Spleen (tissue), 11 donors: ENCODE measurements around the gene CACNA2D3. TPM values are rescaled to one million over a fixed set of nuclear protein-coding genes. Genes with fewer than 3 reads are reported as not detected.
A peak's percentile ranks its signal among the peaks of the same experiment; 100 is the strongest.

ENCODE experiments used
- DNase-seq: peaks from one replicate; pipeline ENCODE4 v3.0.0-alpha.2; 2020
- H3K27ac ChIP-seq, 8 donors: fragments of 200-600 bp; sonication (generic) in 7 of 8; 1 replicate in 4 of 8; 2 replicates in 4 of 8; pipeline versions ENCODE4 v1.5.0 to v1.8.0; 2016 to 2021; ENCODE audit warnings: inconsistent platforms in 4 of 8, mild to moderate bottlenecking in 4 of 8, moderate library complexity in 1 of 8
- H3K27me3 ChIP-seq, 7 donors: fragments of 200-600 bp; sonication (generic) in 6 of 7; replicated peaks in 1 of 7; 1 replicate in 4 of 7; 2 replicates in 3 of 7; pipeline versions ENCODE4 v1.5.0 to v1.8.0; 2016 to 2021; ENCODE audit warnings: inconsistent platforms in 3 of 7, mild to moderate bottlenecking in 1 of 7
- H3K36me3 ChIP-seq, 6 donors: fragments of 200-600 bp; sonication (generic) in 5 of 6; 1 replicate in 4 of 6; 2 replicates in 2 of 6; pipeline versions ENCODE4 v1.5.0 to v1.8.0; 2016 to 2021; ENCODE audit warnings: inconsistent platforms in 2 of 6
- H3K4me1 ChIP-seq, 6 donors: fragments of 200-600 bp; sonication (generic) in 5 of 6; 1 replicate in 3 of 6; 2 replicates in 3 of 6; pipeline versions ENCODE4 v1.5.0 to v1.8.0; 2016 to 2021; ENCODE audit warnings: inconsistent platforms in 3 of 6
- H3K4me3 ChIP-seq, 8 donors: fragments of 200-600 bp; sonication (generic) in 7 of 8; 1 replicate in 4 of 8; 2 replicates in 4 of 8; pipeline versions ENCODE4 v1.5.0 to v1.8.0; 2016 to 2021; ENCODE audit warnings: inconsistent platforms in 4 of 8, mild to moderate bottlenecking in 4 of 8, moderate library complexity in 2 of 8
- H3K9me3 ChIP-seq, 8 donors: fragments of 200-600 bp; sonication (generic) in 7 of 8; 1 replicate in 4 of 8; 2 replicates in 4 of 8; pipeline versions ENCODE4 v1.5.0 to v1.8.0; 2016 to 2021; ENCODE audit warnings: inconsistent platforms in 4 of 8
- CTCF ChIP-seq, 11 experiments: fragments of 200-600 bp in 7 of 11; fragments of 450-650 bp in 4 of 11; sonication (generic) in 4 of 11; IDR thresholded peaks in 8 of 11; conservative IDR thresholded peaks in 3 of 11; 1 replicate in 7 of 11; 2 replicates in 4 of 11; pipeline versions ENCODE4 v1.4.0 to v1.8.0; 2016 to 2021; ENCODE audit warnings: antibody characterized with exemption in 11 of 11, inconsistent platforms in 4 of 11, mild to moderate bottlenecking in 1 of 11
- POLR2A ChIP-seq, 3 donors: fragments of 450-650 bp; IDR thresholded peaks; one replicate each; pipeline ENCODE4 v1.5.1; 2017; ENCODE audit warnings: antibody characterized with exemption in 3 of 3, mild to moderate bottlenecking in 1 of 3
- POLR2AphosphoS5 ChIP-seq, 3 donors: sonication (generic); formaldehyde crosslinking; IDR thresholded peaks; one replicate each; pipeline ENCODE4 v1.5.1; 2017; ENCODE audit warnings: antibody characterized with exemption in 3 of 3
- WGBS, 5 donors: extraction: QIAGEN DNeasy Blood & Tissue Kit in 3 of 5; methylation state at CpG; one replicate each; pipeline versions ENCODE4 v1.1.5 to v1.1.7; 2013 to 2018; 5-methylcytosine and 5-hydroxymethylcytosine counted together
- intact Hi-C: fragments of 100-400 bp; cut with DNase I; formaldehyde crosslinking; loops from one replicate; pipeline ENCODE4 v1.15.0; 2023; ENCODE audit warnings: low total_unique reads
- polyA plus RNA-seq, 3 donors: library from polyadenylated mRNA; stranded (reverse); fragments of 200-250 nt; gene quantifications; one replicate each; pipeline ENCODE4 v1.2.1, GENCODE V29; 2013
- total RNA-seq, 7 donors: library from RNA; depleted of rRNA in 3 of 7; stranded (reverse); fragments of >200 nt in 3 of 7; fragmentation: NEBNext Ultra II Directional in 4 of 7; extraction: Animal tissue kit (Norgen Biotek cat#: 25700) in 4 of 7; gene quantifications; one replicate each; pipeline versions ENCODE4 v1.1.0 to v1.2.1, GENCODE V29; 2016 to 2021
- donor health status: healthy with polysubstance abuse.
- donor health status: DM: no; HTN: no; CAD: no; lungs with moderate emphysema.
- donor health status: DM: no; HTN: no; CAD: no.
- donor health status: Bipolar disorder and iron deficiency.
- donor health status: healthy.
- donor health status: DM: no; HTN: no; CAD: no.
- donor health status: DM: yes; HTN: yes; CAD: no.

The CACNA2D3 gene
- total and polyA plus RNA-seq, 10 donors, result 0.83 to 4.9 (median 2.9) TPM

- peaks cover 0 to 8% (median 0%) of the 10 kb centered on the region in 8 donors for H3K9me3 ChIP-seq
- intact Hi-C loops, result no loop called here
- no peak overlapping the region for H3K4me3 ChIP-seq
- no peaks in the 10 kb centered on the region for H3K36me3 ChIP-seq
- no peak for DNase-seq
- H3K4me1 ChIP-seq, result peaks cover 0 to 5% (median 2%) of the 10 kb centered on the region in 6 donors
- no peak overlapping the region for H3K27ac ChIP-seq
- WGBS, 5 donors, result 66 to 80% (median 72%) methylated on average over 5 of the region's 5 CpGs
- TF ChIP-seq CTCF (IDR thresholded peaks at IDR 0.05 in 8 of 11, conservative IDR thresholded peaks at IDR 0.05 in 3 of 11) (no peak), POLR2AphosphoS5 (IDR thresholded peaks at IDR 0.05) (no peak), POLR2A (IDR thresholded peaks at IDR 0.05) (no peak)
- H3K27me3 ChIP-seq, result no peaks in the 10 kb centered on the region
Observed at GRCh38 chr3:54994111-54994513, 871.8 kb downstream of the CACNA2D3 start.

GRCh38 chr3:54999159-54999558 lies 876.8 kb downstream of the CACNA2D3 start:
- no peak for TF ChIP-seq POLR2AphosphoS5 (IDR thresholded peaks at IDR 0.05)
- peak in 4 of 11 experiments; percentile 12 to 24 (median 16) for TF ChIP-seq CTCF (IDR thresholded peaks at IDR 0.05 in 8 of 11, conservative IDR thresholded peaks at IDR 0.05 in 3 of 11)
- intact Hi-C loops, result no loop called here
- Histone ChIP-seq H3K36me3 (no peaks in the 10 kb centered on the region), H3K27ac (no peak overlapping the region), H3K4me3 (no peak overlapping the region), H3K4me1 (no peaks in the 10 kb centered on the region), H3K9me3 (peaks cover 0 to 5% (median 0%) of the 10 kb centered on the region in 8 donors), H3K27me3 (no peaks in the 10 kb centered on the region)
- 39 to 47% (median 43%) methylated on average over 5 of the region's 5 CpGs for WGBS, 5 donors
- no peak for DNase-seq

- Histone ChIP-seq H3K27me3 (no peaks in the 10 kb centered on the region), H3K4me1 (no peaks in the 10 kb centered on the region), H3K4me3 (no peak overlapping the region), H3K36me3 (no peaks in the 10 kb centered on the region), H3K9me3 (peaks cover 0 to 5% (median 0%) of the 10 kb centered on the region in 8 donors), H3K27ac (no peak overlapping the region)
- no peak for TF ChIP-seq POLR2AphosphoS5 (IDR thresholded peaks at IDR 0.05)
- no peak for DNase-seq
- intact Hi-C loops, result no loop called here
- WGBS, 5 donors, result 88 to 97% (median 95%) methylated on average over 3 of the region's 3 CpGs
Observed at GRCh38 chr3:54999811-55000210, 877.5 kb downstream of the CACNA2D3 start.

- H3K9me3 ChIP-seq, result peaks cover 0 to 5% (median 0%) of the 10 kb centered on the region in 8 donors
- H3K4me3 ChIP-seq, result no peak overlapping the region
- TF ChIP-seq POLR2AphosphoS5 (IDR thresholded peaks at IDR 0.05), result no peak
- no peak for TF ChIP-seq CTCF (IDR thresholded peaks at IDR 0.05 in 8 of 11, conservative IDR thresholded peaks at IDR 0.05 in 3 of 11)
- no peak for TF ChIP-seq POLR2A (IDR thresholded peaks at IDR 0.05)
- intact Hi-C loops, result no loop called here
- H3K4me1 ChIP-seq, result no peaks in the 10 kb centered on the region
- DNase-seq, result no peak
- H3K36me3 ChIP-seq, result no peaks in the 10 kb centered on the region
- H3K27ac ChIP-seq, result no peak overlapping the region
- H3K27me3 ChIP-seq, result no peaks in the 10 kb centered on the region
Observed at GRCh38 chr3:55000546-55000945, 878.2 kb downstream of the CACNA2D3 start.

GRCh38 chr3:55000953-55001352 lies 878.6 kb downstream of the CACNA2D3 start:
- WGBS, 5 donors, result 85 to 93% (median 87%) methylated on average over 4 of the region's 4 CpGs

More at GRCh38 chr3:55000953-55001352, 878.6 kb downstream of the CACNA2D3 start:
- no peak for DNase-seq
- Histone ChIP-seq H3K4me3 (no peak overlapping the region), H3K9me3 (peaks cover 0 to 5% (median 0%) of the 10 kb centered on the region in 8 donors), H3K4me1 (no peaks in the 10 kb centered on the region), H3K27ac (no peak overlapping the region), H3K36me3 (no peaks in the 10 kb centered on the region), H3K27me3 (no peaks in the 10 kb centered on the region)
- TF ChIP-seq POLR2AphosphoS5 (IDR thresholded peaks at IDR 0.05) (no peak), POLR2A (IDR thresholded peaks at IDR 0.05) (no peak), CTCF (IDR thresholded peaks at IDR 0.05 in 8 of 11, conservative IDR thresholded peaks at IDR 0.05 in 3 of 11) (no peak)
- intact Hi-C loops, result no loop called here
